IMR-90 (cell line): Measurements from ENCODE around the gene TSEN15. TPM values are rescaled to one million over a fixed set of nuclear protein-coding genes. Genes with fewer than 3 reads are reported as not detected.
A peak's percentile ranks its signal among the peaks of the same experiment; 100 is the strongest.

Experiments
- ATAC-seq: fragments of 200-7000 bp; cut with Tn5 transposase; 2 replicates; pipeline ENCODE4 v1.9.1; 2020; ENCODE audit warnings: low read depth, mild to moderate bottlenecking, moderate library complexity
- BruUV-seq: library from RNA; stranded (reverse); fragments of 400-500 nt; replicated peaks from 2 replicates; lab custom pipeline; 2021; lab: Mats Ljungman, UMichigan
- CTCF ChIA-PET: fragments of 300-600 bp; formaldehyde crosslinking; extraction: SDS; loops from one replicate; lab custom pipeline; 2021; ENCODE audit warnings: antibody characterized with exemption; lab: Yijun Ruan, JAX
- POLR2A ChIA-PET: fragments of 300-600 bp; sonication (Branson Sonifier 250); formaldehyde crosslinking; loops from one replicate; lab custom pipeline; 2022; ENCODE audit warnings: antibody characterized with exemption; ENCODE audit not compliant: unreplicated experiment; lab: Charles Lee
- DNase-seq: peaks from one replicate; pipeline ENCODE4 v3.0.0; 2013
- H2AFZ ChIP-seq: replicated peaks from 2 replicates; pipeline ENCODE3; 2013; ENCODE audit warnings: low read length, mild to moderate bottlenecking; ENCODE audit not compliant: poor library complexity
- H2AK5ac ChIP-seq: 2 replicates; pipeline ENCODE4 v1.6.1; 2013; ENCODE audit warnings: low read depth, low read length, inconsistent platforms
- H2AK9ac ChIP-seq: replicated peaks from 2 replicates; pipeline ENCODE3; 2013; ENCODE audit warnings: mild to moderate bottlenecking, low read depth, low read length, moderate library complexity; ENCODE audit not compliant: poor library complexity
- H2BK120ac ChIP-seq: 2 replicates; pipeline ENCODE4 v1.6.1; 2013; ENCODE audit warnings: low read depth, low read length, inconsistent platforms
- H2BK15ac ChIP-seq: 3 replicates; pipeline ENCODE4 v1.6.1; 2013; ENCODE audit warnings: low read depth, low read length, inconsistent platforms
- H2BK20ac ChIP-seq: 2 replicates; pipeline ENCODE4 v1.6.1; 2013; ENCODE audit warnings: low read depth, mild to moderate bottlenecking, inconsistent platforms, low read length, moderate library complexity
- H2BK5ac ChIP-seq: 2 replicates; pipeline ENCODE4 v1.6.1; 2013; ENCODE audit warnings: mild to moderate bottlenecking, low read depth, low read length, inconsistent platforms; ENCODE audit not compliant: poor library complexity, severe bottlenecking
- H3K14ac ChIP-seq: replicated peaks from 2 replicates; pipeline ENCODE4 v1.6.1; 2013; ENCODE audit warnings: low read depth, low read length, inconsistent platforms
- H3K18ac ChIP-seq: 2 replicates; pipeline ENCODE4 v1.6.1; 2013; ENCODE audit warnings: low read depth, low read length, control low read depth
- H3K23ac ChIP-seq: 2 replicates; pipeline ENCODE4 v1.6.1; 2013; ENCODE audit warnings: low read depth, low read length, inconsistent platforms
- H3K27ac ChIP-seq: 2 replicates; pipeline ENCODE4 v1.5.1; 2013; ENCODE audit warnings: mild to moderate bottlenecking, control low read depth, low read length; ENCODE audit not compliant: insufficient read depth
- H3K27me3 ChIP-seq: 2 replicates; pipeline ENCODE4 v1.6.1; 2013; ENCODE audit warnings: low read length; ENCODE audit not compliant: control insufficient read depth, insufficient read depth
- H3K36me3 ChIP-seq: 2 replicates; pipeline ENCODE4 v1.6.1; 2013; ENCODE audit warnings: low read length, mixed read lengths; ENCODE audit not compliant: control insufficient read depth, insufficient read depth
- H3K4ac ChIP-seq: 2 replicates; pipeline ENCODE4 v1.6.1; 2013; ENCODE audit warnings: low read depth, low read length, inconsistent platforms
- H3K4me1 ChIP-seq: 2 replicates; pipeline ENCODE4 v1.6.1; 2013; ENCODE audit warnings: low read length, mixed read lengths; ENCODE audit not compliant: control insufficient read depth, insufficient read depth
- H3K4me2 ChIP-seq: 2 replicates; pipeline ENCODE4 v1.6.1; 2013; ENCODE audit warnings: low read depth, mild to moderate bottlenecking, control low read depth, low read length, moderate library complexity
- H3K4me3 ChIP-seq: 2 replicates; pipeline ENCODE4 v1.5.1; 2013; ENCODE audit warnings: low read depth, mild to moderate bottlenecking, control low read depth, low read length, moderate library complexity; ENCODE audit not compliant: insufficient read depth
- H3K56ac ChIP-seq: 2 replicates; pipeline ENCODE4 v1.6.1; 2013; ENCODE audit warnings: low read length, inconsistent platforms; ENCODE audit not compliant: insufficient read depth; ENCODE audit errors: extremely low read depth
- H3K79me1 ChIP-seq, 2 experiments: 2 replicates each; pipeline ENCODE4 v1.6.1; 2013; ENCODE audit warnings: low read length in 2 of 2, inconsistent platforms in 1 of 2, low read depth in 1 of 2
- H3K9ac ChIP-seq: 2 replicates; pipeline ENCODE4 v1.6.1; 2013; ENCODE audit warnings: low read depth, low read length, control low read depth
- H3K9me1 ChIP-seq: 2 replicates; pipeline ENCODE4 v1.6.1; 2013; ENCODE audit warnings: low read length, inconsistent platforms; ENCODE audit not compliant: insufficient read depth
- H3K9me3 ChIP-seq: 2 replicates; pipeline ENCODE4 v1.6.1; 2013; ENCODE audit warnings: low read length; ENCODE audit not compliant: control insufficient read depth, insufficient read depth
- H4K20me1 ChIP-seq: 2 replicates; pipeline ENCODE4 v1.6.1; 2013; ENCODE audit warnings: low read length, inconsistent platforms; ENCODE audit not compliant: insufficient read depth
- H4K5ac ChIP-seq: 2 replicates; pipeline ENCODE4 v1.6.1; 2013; ENCODE audit warnings: mild to moderate bottlenecking, low read depth, low read length, control low read depth
- H4K8ac ChIP-seq, 2 experiments: 2 replicates each; pipeline ENCODE4 v1.6.1; 2013; ENCODE audit warnings: low read depth in 2 of 2, low read length in 2 of 2, control low read depth in 1 of 2, inconsistent platforms in 1 of 2
- H4K91ac ChIP-seq: 2 replicates; pipeline ENCODE4 v1.6.1; 2013; ENCODE audit warnings: low read depth, low read length, inconsistent platforms; ENCODE audit not compliant: insufficient read depth
- CHD1 ChIP-seq: IDR thresholded peaks from 2 replicates; pipeline ENCODE4 v1.6.1; 2012; ENCODE audit warnings: low read depth, low read length, improper control_type of control experiment
- MXI1 ChIP-seq: IDR thresholded peaks from 2 replicates; pipeline ENCODE4 v1.6.1; 2012; ENCODE audit warnings: low read depth, mild to moderate bottlenecking, low read length, moderate library complexity, borderline replicate concordance
- POLR2A ChIP-seq: IDR thresholded peaks from 2 replicates; pipeline ENCODE4 v1.6.1; 2012; ENCODE audit warnings: mild to moderate bottlenecking, low read depth, low read length
- WGBS, 2 experiments: methylation state at CpG; one replicate each; pipeline versions ENCODE4 v1.1.5 to v1.1.7; 2013; ENCODE audit warnings: missing lambda C conversion rate in 2 of 2; ENCODE audit not compliant: insufficient read length in 1 of 2; ENCODE audit errors: extremely low coverage in 2 of 2; 5-methylcytosine and 5-hydroxymethylcytosine counted together
- dilution Hi-C: fragments of 300-500 bp; cut with HindIII; formaldehyde crosslinking; loops from one replicate; pipeline ENCODE4 v1.14.3; 2018; ENCODE audit warnings: low sequenced_read_pairs; ENCODE audit not compliant: unreplicated experiment
- in situ Hi-C: fragments of 300-500 bp; cut with MboI; formaldehyde crosslinking; loops from 3 replicates; pipeline ENCODE4 v1.14.3; 2019; ENCODE audit warnings: low sequenced_read_pairs, inconsistent platforms, mixed read lengths
- intact Hi-C: fragments of 100-400 bp; cut with micrococcal nuclease; formaldehyde crosslinking; loops from 2 replicates; pipeline ENCODE4 v1.10.0; 2022
- polyA plus RNA-seq, 3 experiments: library from polyadenylated mRNA; depleted of rRNA; stranded (reverse); fragments of >200 nt; gene quantifications; 2 replicates each; pipeline ENCODE4 v1.2.3, GENCODE V29; 2012; ENCODE audit warnings: low replicate concordance in 1 of 3
- total RNA-seq: library from RNA; depleted of rRNA; stranded (reverse); fragments of >200 nt; gene quantifications from 2 replicates; pipeline ENCODE4 v1.2.3, GENCODE V29; 2012

Gene TSEN15
- total and polyA plus RNA-seq, 2 of the 4 experiments (the other 2 are of a cell fraction): 32.4 to 45.0 TPM

GRCh38 chr1:184074383-184074782 lies 22.9 kb downstream of the TSEN15 start:
- POLR2A ChIA-PET: no interaction called here
- Histone ChIP-seq H3K4me1 (peaks cover 3% of the 10 kb centered on the region; the same call in 1 of the 2 replicates), H3K9ac (no peak overlapping the region), H3K27me3 (no peaks in the 10 kb centered on the region), H3K36me3 (peaks cover 2% of the 10 kb centered on the region; the same call in 1 of the 2 replicates), H4K20me1 (no peaks in the 10 kb centered on the region), H3K4me2 (no peak overlapping the region), H2AFZ (no peak overlapping the region), H2AK9ac (no peak overlapping the region), H3K23ac (no peak overlapping the region), H4K5ac (no peak overlapping the region), H4K8ac (no peak overlapping the region), H3K27ac (no peak overlapping the region), H2BK20ac (peak overlapping the region; percentile 26; the same call in 1 of the 2 replicates), H3K4ac (peak overlapping the region; percentile 16; the same call in 1 of the 2 replicates), H3K56ac (no peak overlapping the region), H4K91ac (no peak overlapping the region), H3K79me1 (peaks cover 0 to 4% of the 10 kb centered on the region in 2 experiments; a peak in 3 of 4 replicates), H2AK5ac (peak overlapping the region; percentile 51; the same call in 1 of the 2 replicates), H3K9me3 (peaks cover 3% of the 10 kb centered on the region; the same call in 1 of the 2 replicates), H3K18ac (no peak overlapping the region), H3K9me1 (no peaks in the 10 kb centered on the region), H2BK120ac (no peak overlapping the region; the same call in 1 of the 2 replicates), H3K14ac (no peak overlapping the region), H2BK5ac (no peak overlapping the region), H2BK15ac (peak overlapping the region; percentile 18; the same call in 1 of the 3 replicates), H3K4me3 (no peak overlapping the region)
- DNase-seq (no peak), ATAC-seq (no peak)
- dilution Hi-C loops (no loop called here), intact Hi-C loops (loop anchor here (2.0 kb wide), 1 partner anchor 488 kb away; no protein-coding TSS in a partner anchor), in situ Hi-C loops (no loop called here)
- no peak for TF ChIP-seq CHD1
- no peak for TF ChIP-seq POLR2A
- TF ChIP-seq MXI1: no peak
- CTCF ChIA-PET: no interaction called here
- WGBS, 2 experiments: no CpG with 5 or more reads among the region's 2 CpGs
- no TSS peak for BruUV-seq
